NB4 (cell line): ENCODE data around the gene RERE.
A peak's percentile ranks its signal among the peaks of the same experiment; 100 is the strongest.

ENCODE experiments used
- DNase-seq: peaks from one replicate; pipeline ENCODE4 v3.0.0; 2010; ENCODE audit warnings: low read depth
- H3K4me3 ChIP-seq: one replicate; pipeline ENCODE4 v1.5.1; 2011; ENCODE audit warnings: mild to moderate bottlenecking, low read depth, low read length, moderate library complexity
- CTCF ChIP-seq: IDR thresholded peaks from one replicate; pipeline ENCODE4 v1.5.1; 2012; ENCODE audit warnings: low read depth, low read length
- MYC ChIP-seq: IDR thresholded peaks from 2 replicates; pipeline ENCODE4 v1.6.1; 2011; ENCODE audit warnings: low read depth, low read length
- POLR2A ChIP-seq: IDR thresholded peaks from 2 replicates; pipeline ENCODE4 v1.6.1; 2011; ENCODE audit warnings: mild to moderate bottlenecking; ENCODE audit not compliant: insufficient read length; ENCODE audit errors: extremely low read depth
- TF ChIP-seq, protein P1 (sequence below): IDR thresholded peaks from 2 replicates; pipeline ENCODE4 v1.6.1; 2011; ENCODE audit warnings: low read depth, low read length

Gene RERE

DNA sequence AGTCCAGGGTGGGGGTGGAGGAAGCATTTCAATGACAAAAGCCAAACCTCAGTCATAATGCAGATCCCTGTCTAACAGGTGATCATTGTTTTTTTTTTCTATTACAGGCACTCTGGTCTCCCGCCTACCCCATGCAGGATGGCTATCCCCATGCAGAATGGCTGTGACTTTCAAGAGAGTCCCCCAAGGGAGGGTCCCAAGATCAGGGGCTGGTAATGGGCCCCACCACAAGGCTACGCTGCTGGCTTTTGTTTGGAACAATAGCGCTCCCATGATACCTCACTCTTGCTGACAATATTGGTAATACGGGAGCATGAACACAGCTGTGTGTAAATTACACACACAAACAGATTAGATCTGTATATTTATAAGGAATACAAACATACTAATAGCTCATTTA is 380.1 kb downstream of the RERE start:
- TF ChIP-seq CTCF (no peak), POLR2A (no peak), MYC (no peak)
- TF ChIP-seq, protein P1, sequence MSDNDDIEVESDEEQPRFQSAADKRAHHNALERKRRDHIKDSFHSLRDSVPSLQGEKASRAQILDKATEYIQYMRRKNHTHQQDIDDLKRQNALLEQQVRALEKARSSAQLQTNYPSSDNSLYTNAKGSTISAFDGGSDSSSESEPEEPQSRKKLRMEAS: no peak

GRCh38 chr1:8435569-8436071 is 381.8 kb downstream of the RERE start:
- DNase-seq: no peak
- no peak overlapping the region for H3K4me3 ChIP-seq
- TF ChIP-seq CTCF (no peak), POLR2A (no peak), MYC (no peak)
- TF ChIP-seq, protein P1: no peak

More for the DNA sequence above, 380.1 kb downstream of the RERE start:
- no peak overlapping the region for H3K4me3 ChIP-seq
- no peak for DNase-seq

GRCh38 chr1:8434101-8434500 is 383.3 kb downstream of the RERE start:
- no peak for DNase-seq
- no peak overlapping the region for H3K4me3 ChIP-seq
- TF ChIP-seq, protein P1: no peak
- no peak for TF ChIP-seq CTCF
- no peak for TF ChIP-seq POLR2A
- TF ChIP-seq MYC: no peak

GRCh38 chr1:8431784-8432183 is 385.7 kb downstream of the RERE start:
- no peak for DNase-seq
- no peak overlapping the region for H3K4me3 ChIP-seq
- TF ChIP-seq POLR2A (no peak), CTCF (no peak), MYC (no peak)
- TF ChIP-seq, protein P1: no peak

GRCh38 chr1:8431019-8431418 is 386.4 kb downstream of the RERE start:
- TF ChIP-seq MYC (no peak), CTCF (peak; percentile 26), POLR2A (no peak)
- DNase-seq: peak; percentile 43
- H3K4me3 ChIP-seq: no peak overlapping the region

- H3K4me3 ChIP-seq: no peak overlapping the region
- TF ChIP-seq, protein P1: no peak
- TF ChIP-seq POLR2A (no peak), MYC (no peak), CTCF (no peak)
- no peak for DNase-seq
Measured at GRCh38 chr1:8430476-8430875, 387.0 kb downstream of the RERE start.
